GM19099 (cell line): Measurements from ENCODE around the gene PPEF1.

Source experiments
- POLR2A ChIP-seq: IDR thresholded peaks from 3 replicates; pipeline ENCODE4 v1.6.1; 2011; ENCODE audit warnings: low read depth; ENCODE audit not compliant: insufficient read length; ENCODE audit errors: extremely low read depth

Gene PPEF1

GRCh38 chrX:18753631-18754030, 46.2 kb downstream of the PPEF1 start:
- TF ChIP-seq POLR2A: no peak

GRCh38 chrX:18755651-18756050, 48.2 kb downstream of the PPEF1 start:
- no peak for TF ChIP-seq POLR2A

GRCh38 chrX:18757956-18758932, 50.8 kb downstream of the PPEF1 start:
- no peak for TF ChIP-seq POLR2A

GRCh38 chrX:18761750-18762149, 54.3 kb downstream of the PPEF1 start:
- no peak for TF ChIP-seq POLR2A

GRCh38 chrX:18769364-18769763, 61.9 kb downstream of the PPEF1 start:
- no peak for TF ChIP-seq POLR2A

GRCh38 chrX:18769812-18770573, 62.5 kb downstream of the PPEF1 start:
- TF ChIP-seq POLR2A: no peak

GRCh38 chrX:18789916-18790315, 82.5 kb downstream of the PPEF1 start:
- no peak for TF ChIP-seq POLR2A

- no peak for TF ChIP-seq POLR2A
Measured at GRCh38 chrX:18792828-18793227, 85.4 kb downstream of the PPEF1 start.

- TF ChIP-seq POLR2A: no peak
Measured at GRCh38 chrX:18793601-18794089, 86.2 kb downstream of the PPEF1 start.

- TF ChIP-seq POLR2A: no peak
Measured at GRCh38 chrX:18797141-18797540, 89.7 kb downstream of the PPEF1 start.

- TF ChIP-seq POLR2A: no peak
Measured at GRCh38 chrX:18799911-18800310, 92.5 kb downstream of the PPEF1 start.

- TF ChIP-seq POLR2A: no peak
Measured at GRCh38 chrX:18809641-18810040, 102.2 kb downstream of the PPEF1 start.

GRCh38 chrX:18810416-18810815, 103.0 kb downstream of the PPEF1 start:
- TF ChIP-seq POLR2A: no peak

GRCh38 chrX:18825375-18825774, 117.9 kb downstream of the PPEF1 start:
- TF ChIP-seq POLR2A: no peak

GRCh38 chrX:18828832-18829404, 121.5 kb downstream of the PPEF1 start:
- TF ChIP-seq POLR2A: no peak

GRCh38 chrX:18833071-18833731, 125.8 kb downstream of the PPEF1 start:
- no peak for TF ChIP-seq POLR2A
